ENCODE data around the gene VPS26B. TPM values are rescaled to one million over a fixed set of nuclear protein-coding genes. Genes with fewer than 3 reads are reported as not detected.
"Not testable (repeated sequence)": the region's sequence is repeated elsewhere in the genome, so short reads cannot be mapped to it uniquely, and the experiment has no call there.

Gene VPS26B
- total and polyA plus RNA-seq, 2 donors from 2014 or later: 20.5 to 34.6 TPM

GRCh38 chr11:134282121-134283045, 57.9 kb downstream of the VPS26B start:
- Histone ChIP-seq H3K4me1 (ENCODE audit: control insufficient read depth in 2 of 3, insufficient read depth in 2 of 3, low read depth in 1 of 3, low read length in 3 of 3) (no peaks in the 10 kb centered on the region), H3K4me3 (ENCODE audit: low read length in 3 of 3) (no peak overlapping the region), H3K36me3 (ENCODE audit: control insufficient read depth in 2 of 3, insufficient read depth in 3 of 3, low read length in 3 of 3) (no peaks in the 10 kb centered on the region), H3K27me3 (ENCODE audit: control insufficient read depth, insufficient read depth, low read length) (peaks cover 6% of the 10 kb centered on the region), H3K27ac (ENCODE audit: low read depth in 2 of 2, low read length in 2 of 2) (no peak overlapping the region), H3K9me3 (ENCODE audit: control insufficient read depth in 2 of 3, insufficient read depth in 1 of 3, low read length in 3 of 3) (no peaks in the 10 kb centered on the region), H3K9ac (ENCODE audit: low read length in 3 of 3) (no peak overlapping the region)
- no peak for FAIRE-seq
- TF ChIP-seq, protein P1, sequence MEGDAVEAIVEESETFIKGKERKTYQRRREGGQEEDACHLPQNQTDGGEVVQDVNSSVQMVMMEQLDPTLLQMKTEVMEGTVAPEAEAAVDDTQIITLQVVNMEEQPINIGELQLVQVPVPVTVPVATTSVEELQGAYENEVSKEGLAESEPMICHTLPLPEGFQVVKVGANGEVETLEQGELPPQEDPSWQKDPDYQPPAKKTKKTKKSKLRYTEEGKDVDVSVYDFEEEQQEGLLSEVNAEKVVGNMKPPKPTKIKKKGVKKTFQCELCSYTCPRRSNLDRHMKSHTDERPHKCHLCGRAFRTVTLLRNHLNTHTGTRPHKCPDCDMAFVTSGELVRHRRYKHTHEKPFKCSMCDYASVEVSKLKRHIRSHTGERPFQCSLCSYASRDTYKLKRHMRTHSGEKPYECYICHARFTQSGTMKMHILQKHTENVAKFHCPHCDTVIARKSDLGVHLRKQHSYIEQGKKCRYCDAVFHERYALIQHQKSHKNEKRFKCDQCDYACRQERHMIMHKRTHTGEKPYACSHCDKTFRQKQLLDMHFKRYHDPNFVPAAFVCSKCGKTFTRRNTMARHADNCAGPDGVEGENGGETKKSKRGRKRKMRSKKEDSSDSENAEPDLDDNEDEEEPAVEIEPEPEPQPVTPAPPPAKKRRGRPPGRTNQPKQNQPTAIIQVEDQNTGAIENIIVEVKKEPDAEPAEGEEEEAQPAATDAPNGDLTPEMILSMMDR (IDR thresholded peaks at IDR 0.05; ENCODE audit: borderline replicate concordance, extremely low read depth, insufficient read depth): no peak
- no peak for DNase-seq
- intact Hi-C loops (cut with DNase I): no loop called here

GRCh38 chr11:134283461-134284230, 59.2 kb downstream of the VPS26B start:
- intact Hi-C loops (cut with DNase I): no loop called here
- no peaks in the 10 kb centered on the region for H3K36me3 ChIP-seq (ENCODE audit: control insufficient read depth in 2 of 3, insufficient read depth in 3 of 3, low read length in 3 of 3)
- H3K27me3 ChIP-seq (ENCODE audit: control insufficient read depth, insufficient read depth, low read length): no peaks in the 10 kb centered on the region
- H3K4me1 ChIP-seq (ENCODE audit: control insufficient read depth in 2 of 3, insufficient read depth in 2 of 3, low read depth in 1 of 3, low read length in 3 of 3): no peaks in the 10 kb centered on the region
- TF ChIP-seq, protein P1 (IDR thresholded peaks at IDR 0.05; ENCODE audit: borderline replicate concordance, extremely low read depth, insufficient read depth): no peak
- H3K4me3 ChIP-seq (ENCODE audit: low read length in 3 of 3): no peak overlapping the region
- H3K9me3 ChIP-seq (ENCODE audit: control insufficient read depth in 2 of 3, insufficient read depth in 1 of 3, low read length in 3 of 3): no peaks in the 10 kb centered on the region
- FAIRE-seq: no peak
- DNase-seq: no peak
- H3K9ac ChIP-seq (ENCODE audit: low read length in 3 of 3): no peak overlapping the region
- no peak overlapping the region for H3K27ac ChIP-seq (ENCODE audit: low read depth in 2 of 2, low read length in 2 of 2)

GRCh38 chr11:134284349-134284748, 59.9 kb downstream of the VPS26B start:
- H3K4me3 ChIP-seq (ENCODE audit: low read length in 3 of 3); H3K9ac ChIP-seq (ENCODE audit: low read length in 3 of 3); H3K27me3 ChIP-seq (ENCODE audit: control insufficient read depth, insufficient read depth, low read length); H3K9me3 ChIP-seq (ENCODE audit: control insufficient read depth in 2 of 3, insufficient read depth in 1 of 3, low read length in 3 of 3); intact Hi-C loops (cut with DNase I); FAIRE-seq; H3K36me3 ChIP-seq (ENCODE audit: control insufficient read depth in 2 of 3, insufficient read depth in 3 of 3, low read length in 3 of 3); H3K4me1 ChIP-seq (ENCODE audit: control insufficient read depth in 2 of 3, insufficient read depth in 2 of 3, low read depth in 1 of 3, low read length in 3 of 3); DNase-seq; H3K27ac ChIP-seq (ENCODE audit: low read depth in 2 of 2, low read length in 2 of 2): not testable (repeated sequence)

GRCh38 chr11:134287561-134287960, 63.1 kb downstream of the VPS26B start:
- Histone ChIP-seq H3K27ac (ENCODE audit: low read depth in 2 of 2, low read length in 2 of 2) (no peak overlapping the region), H3K9ac (ENCODE audit: low read length in 3 of 3) (no peak overlapping the region), H3K36me3 (ENCODE audit: control insufficient read depth in 2 of 3, insufficient read depth in 3 of 3, low read length in 3 of 3) (no peaks in the 10 kb centered on the region), H3K27me3 (ENCODE audit: control insufficient read depth, insufficient read depth, low read length) (no peaks in the 10 kb centered on the region), H3K9me3 (ENCODE audit: control insufficient read depth in 2 of 3, insufficient read depth in 1 of 3, low read length in 3 of 3) (no peaks in the 10 kb centered on the region), H3K4me3 (ENCODE audit: low read length in 3 of 3) (no peak overlapping the region), H3K4me1 (ENCODE audit: control insufficient read depth in 2 of 3, insufficient read depth in 2 of 3, low read depth in 1 of 3, low read length in 3 of 3) (no peaks in the 10 kb centered on the region)
- TF ChIP-seq, protein P1 (IDR thresholded peaks at IDR 0.05; ENCODE audit: borderline replicate concordance, extremely low read depth, insufficient read depth): no peak
- FAIRE-seq (no peak), DNase-seq (no peak)
- intact Hi-C loops (cut with DNase I): no loop called here
